NT2/D1 (cell line): ENCODE data around the gene OASL.

Experiments used
- DNase-seq: peaks from one replicate; pipeline ENCODE4 v3.0.0-alpha.2; 2011; ENCODE audit warnings: low read depth, low spot score
- H3K27me3 ChIP-seq: 2 replicates; pipeline ENCODE4 v1.6.0; 2011; ENCODE audit warnings: mild to moderate bottlenecking; ENCODE audit not compliant: insufficient read length, insufficient read depth
- H3K36me3 ChIP-seq: 2 replicates; pipeline ENCODE4 v1.6.1; 2011; ENCODE audit warnings: mild to moderate bottlenecking, low read length, mixed read lengths; ENCODE audit not compliant: insufficient read depth, insufficient read length
- H3K4me1 ChIP-seq: 2 replicates; pipeline ENCODE4 v1.5.1; 2011; ENCODE audit not compliant: insufficient read depth, insufficient read length
- H3K4me3 ChIP-seq: 2 replicates; pipeline ENCODE4 v1.5.1; 2011; ENCODE audit warnings: low read depth; ENCODE audit not compliant: insufficient read length
- H3K9ac ChIP-seq: 2 replicates; pipeline ENCODE4 v1.6.0; 2011; ENCODE audit warnings: low read depth; ENCODE audit not compliant: insufficient read length
- H3K9me3 ChIP-seq: 2 replicates; pipeline ENCODE4 v1.5.1; 2011; ENCODE audit warnings: mild to moderate bottlenecking, low read length; ENCODE audit not compliant: insufficient read depth
- SUZ12 ChIP-seq: IDR thresholded peaks from 2 replicates; pipeline ENCODE4 v1.6.1; 2011; ENCODE audit not compliant: insufficient read length, insufficient read depth; ENCODE audit errors: extremely low read depth
- YY1 ChIP-seq: IDR thresholded peaks from 2 replicates; pipeline ENCODE4 v1.6.1; 2011; ENCODE audit not compliant: insufficient read length, insufficient read depth
- ZNF274 ChIP-seq: IDR thresholded peaks from 2 replicates; pipeline ENCODE4 v1.6.1; 2011; ENCODE audit warnings: mild to moderate bottlenecking, low read depth, low read length

The OASL gene

DNA sequence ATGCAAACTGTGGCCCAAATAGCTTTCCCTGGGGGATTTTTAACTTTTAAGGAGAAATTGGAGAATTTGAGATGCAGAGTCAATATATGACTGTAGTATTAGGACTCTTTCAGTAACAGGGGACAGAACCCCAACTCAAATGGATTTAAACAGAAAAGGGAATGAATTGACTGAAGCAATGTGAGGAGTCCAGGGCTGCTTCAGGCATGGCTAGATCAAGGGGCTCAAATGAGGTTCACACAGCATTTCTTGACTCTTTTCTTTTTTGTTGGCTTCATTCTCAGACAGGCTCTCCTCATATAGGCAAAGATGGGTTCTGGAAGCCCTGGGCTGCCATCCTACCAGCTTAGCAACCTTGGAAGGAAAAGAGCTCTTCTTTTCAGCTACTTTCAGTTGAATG lies 47.1 kb downstream of the OASL start:
- Histone ChIP-seq H3K9me3 (no peaks in the 10 kb centered on the region), H3K9ac (no peak overlapping the region), H3K4me1 (peaks cover 3% of the 10 kb centered on the region), H3K36me3 (no peaks in the 10 kb centered on the region), H3K4me3 (no peak overlapping the region), H3K27me3 (no peaks in the 10 kb centered on the region)
- no peak for TF ChIP-seq SUZ12
- TF ChIP-seq YY1 = no peak
- no peak for TF ChIP-seq ZNF274
- DNase-seq = no peak

DNA sequence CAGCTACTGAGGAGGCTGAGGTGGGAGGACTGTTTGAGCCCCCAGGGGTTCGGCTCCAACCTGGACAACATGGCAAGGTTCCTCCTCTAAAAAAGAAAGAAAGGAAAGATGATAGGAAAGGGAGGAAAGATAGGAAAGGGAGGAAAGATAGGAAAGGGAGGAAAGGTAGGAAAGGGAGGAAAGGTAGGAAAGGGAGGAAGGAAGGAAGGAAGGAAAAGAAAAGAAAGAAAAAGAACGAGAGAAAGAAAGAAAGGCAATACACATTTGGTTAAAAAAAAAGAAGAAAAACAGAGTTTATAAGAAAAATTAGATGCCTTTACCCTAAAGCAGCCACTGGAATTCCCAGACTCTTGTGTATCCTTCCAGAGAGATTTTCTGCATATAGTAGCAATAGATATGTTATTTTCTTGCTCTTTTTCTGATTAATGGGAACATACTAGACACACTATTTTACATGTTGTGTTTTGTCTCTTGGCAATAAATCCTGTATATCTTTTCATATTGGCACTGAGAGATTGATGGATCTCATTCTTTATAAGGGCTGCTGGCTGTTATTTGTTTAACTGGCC lies 48.5 kb downstream of the OASL start:
- no peak overlapping the region for H3K9ac ChIP-seq
- DNase-seq = no peak
- H3K27me3 ChIP-seq = no peaks in the 10 kb centered on the region
- no peak overlapping the region for H3K4me3 ChIP-seq
- no peaks in the 10 kb centered on the region for H3K9me3 ChIP-seq
- H3K36me3 ChIP-seq = no peaks in the 10 kb centered on the region
- no peaks in the 10 kb centered on the region for H3K4me1 ChIP-seq
- TF ChIP-seq SUZ12 (no peak), ZNF274 (no peak), YY1 (no peak)

DNA sequence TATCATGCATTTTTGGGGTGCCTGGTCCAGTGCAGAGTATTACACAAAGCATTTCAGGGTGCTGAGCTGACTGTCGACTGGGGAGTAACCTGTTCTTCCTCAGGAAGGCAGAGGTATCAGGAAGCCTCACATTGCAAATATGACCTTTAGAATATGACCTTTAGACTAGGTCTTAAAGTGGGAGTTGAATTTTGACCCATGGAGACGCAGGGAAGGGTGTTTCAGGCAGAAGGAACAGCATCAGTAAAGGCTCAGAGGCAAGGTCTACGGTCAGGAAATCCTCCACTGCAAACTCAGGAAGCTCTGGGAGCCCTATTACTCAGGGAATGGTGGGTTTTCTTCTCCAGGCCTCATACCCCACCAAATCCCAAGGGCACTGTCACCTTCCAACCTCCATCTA lies 49.4 kb downstream of the OASL start:
- TF ChIP-seq ZNF274 = no peak
- TF ChIP-seq SUZ12 = no peak
- Histone ChIP-seq H3K9me3 (no peaks in the 10 kb centered on the region), H3K27me3 (no peaks in the 10 kb centered on the region), H3K4me1 (no peaks in the 10 kb centered on the region), H3K9ac (no peak overlapping the region), H3K36me3 (no peaks in the 10 kb centered on the region), H3K4me3 (no peak overlapping the region)
- no peak for DNase-seq

DNA sequence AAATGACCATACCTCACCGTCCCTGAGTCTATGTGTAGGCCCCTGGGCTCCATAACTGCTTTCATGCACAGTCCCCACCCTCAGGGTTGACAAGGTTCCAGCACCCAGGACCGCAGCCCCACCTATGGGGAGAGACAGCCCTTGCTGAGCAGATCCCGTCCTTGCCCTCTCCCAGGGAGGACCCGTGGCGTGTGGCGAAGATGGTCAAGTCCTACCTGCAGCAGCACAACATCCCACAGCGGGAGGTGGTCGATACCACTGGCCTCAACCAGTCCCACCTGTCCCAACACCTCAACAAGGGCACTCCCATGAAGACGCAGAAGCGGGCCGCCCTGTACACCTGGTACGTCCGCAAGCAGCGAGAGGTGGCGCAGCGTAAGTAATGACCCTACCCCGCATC lies 50.4 kb downstream of the OASL start:
- Histone ChIP-seq H3K4me3 (no peak overlapping the region), H3K36me3 (no peaks in the 10 kb centered on the region), H3K27me3 (no peaks in the 10 kb centered on the region), H3K9me3 (no peaks in the 10 kb centered on the region), H3K9ac (no peak overlapping the region), H3K4me1 (no peaks in the 10 kb centered on the region)
- TF ChIP-seq SUZ12 (no peak), ZNF274 (no peak), YY1 (no peak)
- no peak for DNase-seq

DNA sequence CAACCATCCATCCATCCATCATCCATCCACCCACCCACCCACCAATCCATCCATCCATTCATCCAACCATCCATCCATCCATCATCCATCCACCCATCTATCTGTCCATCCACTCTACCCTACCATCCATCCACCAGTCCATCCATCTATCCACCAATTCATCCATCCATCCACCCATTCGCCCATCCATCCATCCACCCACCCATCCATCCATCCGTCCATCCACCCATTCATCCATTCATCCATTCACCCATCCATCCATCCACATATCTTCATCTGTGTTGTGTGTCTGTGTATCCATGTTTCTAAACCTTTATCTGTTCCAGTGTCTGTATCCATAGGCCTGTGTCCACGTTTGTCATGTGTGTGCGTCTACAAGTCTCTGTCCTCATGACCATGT lies 50.8 kb downstream of the OASL start:
- no peak overlapping the region for H3K4me3 ChIP-seq
- H3K9ac ChIP-seq = no peak overlapping the region
- TF ChIP-seq YY1 (no peak), ZNF274 (no peak)
- DNase-seq = no peak
- no peaks in the 10 kb centered on the region for H3K4me1 ChIP-seq
- no peaks in the 10 kb centered on the region for H3K9me3 ChIP-seq
- no peaks in the 10 kb centered on the region for H3K36me3 ChIP-seq
- no peaks in the 10 kb centered on the region for H3K27me3 ChIP-seq

DNA sequence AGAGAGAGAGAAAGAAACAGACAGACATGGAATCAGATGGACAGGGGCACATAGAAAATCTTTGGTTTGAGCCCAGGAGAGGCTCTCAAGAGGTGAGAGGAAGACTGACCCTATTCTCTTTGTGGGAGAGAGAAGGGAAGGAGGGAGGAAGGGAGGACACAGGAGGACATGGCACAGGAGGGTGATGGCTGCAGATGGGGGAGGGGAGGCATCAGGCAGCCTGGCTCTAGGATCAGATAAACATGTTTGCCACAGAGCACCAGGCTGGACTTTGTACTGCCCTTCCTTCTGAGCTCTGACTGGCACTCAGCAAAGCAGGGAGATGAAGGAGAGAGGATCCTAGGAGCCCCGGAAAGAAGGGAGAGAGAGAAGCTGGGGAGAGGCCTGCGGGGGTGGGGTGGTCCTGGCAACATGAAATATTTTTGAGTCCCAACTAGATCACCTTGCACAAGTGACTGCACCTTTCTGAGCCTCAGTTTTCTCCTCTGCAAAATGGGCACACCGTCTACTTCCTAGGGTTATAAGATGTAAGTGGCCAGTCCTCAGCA lies 54.6 kb downstream of the OASL start:
- no peaks in the 10 kb centered on the region for H3K27me3 ChIP-seq

DNA sequence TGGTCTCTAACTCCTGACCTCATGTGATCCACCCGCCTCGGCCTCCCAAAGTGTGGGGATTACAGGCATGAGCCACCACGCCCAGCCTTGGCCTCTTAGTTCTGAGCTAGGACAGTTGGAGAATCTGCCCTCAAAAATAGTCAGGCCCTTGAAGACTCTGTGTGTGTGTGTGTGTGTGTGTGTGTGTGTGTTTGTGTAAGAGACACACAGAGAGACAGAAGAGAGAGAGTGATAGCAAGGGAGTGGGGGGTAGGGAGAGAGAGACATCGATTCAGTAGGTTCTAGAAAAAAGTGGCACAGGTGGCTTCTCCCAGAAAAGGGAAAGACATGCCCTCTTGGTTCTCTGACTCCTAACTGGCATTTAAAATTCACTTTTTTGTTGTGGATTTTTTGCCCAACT lies 55.3 kb downstream of the OASL start:
- Histone ChIP-seq H3K9ac (no peak overlapping the region), H3K4me1 (no peaks in the 10 kb centered on the region), H3K36me3 (no peaks in the 10 kb centered on the region), H3K9me3 (no peaks in the 10 kb centered on the region), H3K27me3 (no peaks in the 10 kb centered on the region), H3K4me3 (no peak overlapping the region)
- no peak for DNase-seq
- TF ChIP-seq ZNF274 (no peak), YY1 (no peak), SUZ12 (no peak)

More for the DNA sequence above, 54.6 kb downstream of the OASL start:
- H3K4me1 ChIP-seq = no peaks in the 10 kb centered on the region
- H3K4me3 ChIP-seq = no peak overlapping the region
- H3K9me3 ChIP-seq = no peaks in the 10 kb centered on the region
- DNase-seq = no peak
- TF ChIP-seq YY1 = no peak
- no peak for TF ChIP-seq SUZ12
- TF ChIP-seq ZNF274 = no peak
- no peak overlapping the region for H3K9ac ChIP-seq
- no peaks in the 10 kb centered on the region for H3K36me3 ChIP-seq
